DND-41 (cell line): ENCODE data around the gene HSPG2.
"Not testable (repeated sequence)": the region's sequence is repeated elsewhere in the genome, so short reads cannot be mapped to it uniquely, and the experiment has no call there.

Experiments used
- ATAC-seq: fragments of 200-7000 bp; cut with Tn5 transposase; 3 replicates; pipeline ENCODE4 v1.9.1; 2021; ENCODE audit warnings: low read depth; ENCODE audit not compliant: insufficient read depth
- DNase-seq: peaks from one replicate; pipeline ENCODE4 v3.0.0-alpha.2; 2020
- H2AFZ ChIP-seq: 2 replicates; pipeline ENCODE4 v1.6.0; 2012; ENCODE audit warnings: low read depth, low read length
- H3K27ac ChIP-seq: 2 replicates; pipeline ENCODE4 v1.5.1; 2012; ENCODE audit warnings: low read length, inconsistent platforms
- H3K27me3 ChIP-seq: fragments of 200-600 bp; sonication (generic); 2 replicates; pipeline ENCODE4 v1.6.0; 2012; ENCODE audit warnings: low read length, mild to moderate bottlenecking, inconsistent platforms; ENCODE audit not compliant: insufficient read depth, poor library complexity
- H3K36me3 ChIP-seq: 2 replicates; pipeline ENCODE4 v1.5.1; 2012; ENCODE audit warnings: low read length, inconsistent platforms; ENCODE audit not compliant: insufficient read depth
- H3K4me1 ChIP-seq: 2 replicates; pipeline ENCODE4 v1.5.1; 2012; ENCODE audit warnings: mild to moderate bottlenecking, low read length; ENCODE audit not compliant: insufficient read depth
- H3K4me2 ChIP-seq: 2 replicates; pipeline ENCODE4 v1.6.0; 2012; ENCODE audit warnings: mild to moderate bottlenecking, moderate library complexity, low read length, inconsistent platforms; ENCODE audit not compliant: insufficient read depth
- H3K4me3 ChIP-seq, 2 experiments: fragments of 200-600 bp in 1 of 2; shearing (Covaris generic) in 1 of 2; 2 replicates each; pipeline ENCODE4 v1.5.1; 2012 to 2016; ENCODE audit warnings: inconsistent platforms in 2 of 2, low read length in 2 of 2, mild to moderate bottlenecking in 2 of 2, low read depth in 1 of 2, moderate library complexity in 1 of 2
- H3K79me2 ChIP-seq: 2 replicates; pipeline ENCODE4 v1.6.0; 2012; ENCODE audit warnings: low read length, inconsistent platforms; ENCODE audit not compliant: insufficient read depth
- H3K9ac ChIP-seq: 2 replicates; pipeline ENCODE4 v1.6.0; 2012; ENCODE audit warnings: low read depth, mild to moderate bottlenecking, inconsistent platforms, low read length, moderate library complexity
- H3K9me3 ChIP-seq: 2 replicates; pipeline ENCODE4 v1.5.1; 2012; ENCODE audit warnings: low read length, moderate library complexity, mild to moderate bottlenecking, inconsistent platforms; ENCODE audit not compliant: insufficient read depth, severe bottlenecking
- H4K20me1 ChIP-seq: 2 replicates; pipeline ENCODE4 v1.6.0; 2012; ENCODE audit warnings: low read length; ENCODE audit not compliant: insufficient read depth
- CTCF ChIP-seq: IDR thresholded peaks from 2 replicates; pipeline ENCODE4 v1.5.1; 2012; ENCODE audit warnings: borderline replicate concordance, low read length, moderate library complexity, mild to moderate bottlenecking; ENCODE audit not compliant: poor library complexity, severe bottlenecking; ENCODE audit errors: extremely low read depth
- EZH2 ChIP-seq: IDR thresholded peaks from 3 replicates; pipeline ENCODE4 v1.6.1; 2012; ENCODE audit warnings: borderline replicate concordance, low read depth, mild to moderate bottlenecking, moderate library complexity, low read length, inconsistent platforms; ENCODE audit not compliant: severe bottlenecking

Gene HSPG2

GRCh38 chr1:21937034-21937371 is at the start of gene HSPG2:
Gene HSPG2 (minus strand): TSS chr1:21937310. CDS start chr1:21937217, 93 bp downstream.
- H3K9me3 ChIP-seq = no peaks in the 10 kb centered on the region
- no peak within 1 kb of the TSS for H3K4me2 ChIP-seq
- H3K27ac ChIP-seq = no peak within 1 kb of the TSS
- H3K9ac ChIP-seq = no peak within 1 kb of the TSS
- TF ChIP-seq CTCF (no peak), EZH2 (no peak)
- H4K20me1 ChIP-seq = no peaks in the 10 kb centered on the region
- no peaks in the 10 kb centered on the region for H3K79me2 ChIP-seq
- H3K4me3 ChIP-seq = no peak within 1 kb of the TSS
- no peak for DNase-seq
- no peaks in the 10 kb centered on the region for H3K27me3 ChIP-seq
- no peak for ATAC-seq
- H2AFZ ChIP-seq = no peak within 1 kb of the TSS
- H3K4me1 ChIP-seq = no peaks in the 10 kb centered on the region
- H3K36me3 ChIP-seq = no peaks in the 10 kb centered on the region

GRCh38 chr1:21986386-21986785 is 49.3 kb upstream of the HSPG2 start:
- not testable (repeated sequence) for H3K4me1 ChIP-seq, H3K9ac ChIP-seq, DNase-seq, H3K79me2 ChIP-seq, H3K4me2 ChIP-seq, H2AFZ ChIP-seq, H3K36me3 ChIP-seq, ATAC-seq, H3K9me3 ChIP-seq, H3K4me3 ChIP-seq, H4K20me1 ChIP-seq, H3K27ac ChIP-seq, H3K27me3 ChIP-seq

- not testable (repeated sequence) for H2AFZ ChIP-seq, H3K4me3 ChIP-seq, H3K36me3 ChIP-seq, ATAC-seq, H3K9ac ChIP-seq, H3K27ac ChIP-seq, H3K9me3 ChIP-seq, H3K4me2 ChIP-seq, DNase-seq, H3K27me3 ChIP-seq, H4K20me1 ChIP-seq, H3K4me1 ChIP-seq, H3K79me2 ChIP-seq
These were observed 48.8 kb upstream of the HSPG2 start for GRCh38 chr1:21985893-21986292.

- DNase-seq, H3K79me2 ChIP-seq, ATAC-seq, H3K4me2 ChIP-seq, H3K27me3 ChIP-seq, H3K27ac ChIP-seq, H3K9me3 ChIP-seq, H4K20me1 ChIP-seq, H3K4me3 ChIP-seq, H2AFZ ChIP-seq, H3K36me3 ChIP-seq, H3K4me1 ChIP-seq, H3K9ac ChIP-seq: not testable (repeated sequence)
These were observed 46.4 kb upstream of the HSPG2 start for GRCh38 chr1:21983539-21983938.

- not testable (repeated sequence) for ATAC-seq, H3K27ac ChIP-seq, H3K9ac ChIP-seq, H3K9me3 ChIP-seq, H3K79me2 ChIP-seq, H3K4me1 ChIP-seq, H3K4me2 ChIP-seq, H2AFZ ChIP-seq, DNase-seq, H4K20me1 ChIP-seq, H3K36me3 ChIP-seq, H3K27me3 ChIP-seq, H3K4me3 ChIP-seq
These were observed 45.0 kb upstream of the HSPG2 start for GRCh38 chr1:21982122-21982521.

GRCh38 chr1:21981253-21981652 is 44.1 kb upstream of the HSPG2 start:
- H3K27me3 ChIP-seq, H3K9ac ChIP-seq, ATAC-seq, DNase-seq, H3K79me2 ChIP-seq, H3K9me3 ChIP-seq, H3K4me2 ChIP-seq, H3K27ac ChIP-seq, H4K20me1 ChIP-seq, H3K36me3 ChIP-seq, H3K4me3 ChIP-seq, H3K4me1 ChIP-seq, H2AFZ ChIP-seq: not testable (repeated sequence)
